ENCODE measurements around the gene TOPORS. TPM values are rescaled to one million over a fixed set of nuclear protein-coding genes. Genes with fewer than 3 reads are reported as not detected.

The TOPORS gene
- total and polyA plus RNA-seq, 2 donors (not counting 1 experiment from before 2014, with no cell fraction given), result 10.1 to 21.4 TPM

DNA sequence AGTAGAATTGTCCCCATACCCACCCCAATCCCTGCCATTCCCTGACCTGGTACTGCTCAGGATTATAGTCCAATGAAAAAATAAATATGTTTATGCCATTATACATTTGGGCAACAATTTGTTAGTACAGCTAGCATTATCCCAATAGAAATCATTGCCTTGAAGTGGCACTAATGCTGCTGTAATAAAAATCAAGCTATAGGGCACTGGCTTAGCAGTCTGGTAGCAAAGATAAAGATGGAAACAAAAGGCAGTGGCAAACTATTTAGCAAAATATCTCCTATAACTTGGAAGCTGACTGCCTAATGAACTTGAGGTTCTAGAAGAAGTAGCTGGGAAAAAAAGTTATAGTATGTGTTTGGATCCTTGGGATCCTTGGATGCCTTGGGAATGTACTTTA, 2.2 kb upstream of the TOPORS start:
- DNase-seq (no peak), ATAC-seq (ENCODE audit: low read depth) (no peak)
- Histone ChIP-seq H3K4me3 (ENCODE audit: control extremely low read depth in 1 of 5, extremely low read depth in 1 of 5, insufficient read depth in 1 of 5, low read depth in 2 of 5, low read length in 4 of 5) (no peak overlapping the region), H3K9me3 (ENCODE audit: control extremely low read depth in 1 of 3, control insufficient read depth in 2 of 3, insufficient read depth in 1 of 3, low read length in 2 of 3) (no peaks in the 10 kb centered on the region), H3K4me1 (ENCODE audit: control insufficient read depth in 2 of 2, insufficient read depth in 2 of 2, low read length in 2 of 2) (peaks cover 18% of the 10 kb centered on the region in 2 donors), H3K36me3 (replicated peaks in 1 of 2; ENCODE audit: control extremely low read depth in 1 of 2, control insufficient read depth in 1 of 2, extremely low read depth in 1 of 2, insufficient read depth in 2 of 2, low read length in 1 of 2) (peaks cover 0 to 7% of the 10 kb centered on the region in 2 experiments), H4K20me1 (ENCODE audit: control insufficient read depth, insufficient read depth, low read length, poor library complexity, severe bottlenecking) (peaks cover 10% of the 10 kb centered on the region), H3K9ac (ENCODE audit: low read length) (no peak overlapping the region), H3K27ac (ENCODE audit: low read length in 2 of 2) (peak overlapping the region in 1 of 2 donors; percentile 37), H3K4me2 (replicated peaks; ENCODE audit: low read depth, low read length, poor library complexity, severe bottlenecking) (no peak overlapping the region), H2AFZ (ENCODE audit: insufficient read depth, low read depth, low read length, poor library complexity, severe bottlenecking) (no peak overlapping the region), H3K79me2 (ENCODE audit: control insufficient read depth, insufficient read depth, low read length) (peaks cover 49% of the 10 kb centered on the region), H3K27me3 (replicated peaks in 1 of 4; ENCODE audit: control extremely low read depth in 1 of 4, control insufficient read depth in 3 of 4, insufficient read depth in 4 of 4, low read length in 3 of 4) (no peaks in the 10 kb centered on the region)
- intact Hi-C loops (cut with micrococcal nuclease), result loop anchor here (10.0 kb wide), 2 partner anchors 710 to 740 kb away; partner anchors contain the start of genes BAG1, CHMP5 and NFX1
- TF ChIP-seq, protein P1, sequence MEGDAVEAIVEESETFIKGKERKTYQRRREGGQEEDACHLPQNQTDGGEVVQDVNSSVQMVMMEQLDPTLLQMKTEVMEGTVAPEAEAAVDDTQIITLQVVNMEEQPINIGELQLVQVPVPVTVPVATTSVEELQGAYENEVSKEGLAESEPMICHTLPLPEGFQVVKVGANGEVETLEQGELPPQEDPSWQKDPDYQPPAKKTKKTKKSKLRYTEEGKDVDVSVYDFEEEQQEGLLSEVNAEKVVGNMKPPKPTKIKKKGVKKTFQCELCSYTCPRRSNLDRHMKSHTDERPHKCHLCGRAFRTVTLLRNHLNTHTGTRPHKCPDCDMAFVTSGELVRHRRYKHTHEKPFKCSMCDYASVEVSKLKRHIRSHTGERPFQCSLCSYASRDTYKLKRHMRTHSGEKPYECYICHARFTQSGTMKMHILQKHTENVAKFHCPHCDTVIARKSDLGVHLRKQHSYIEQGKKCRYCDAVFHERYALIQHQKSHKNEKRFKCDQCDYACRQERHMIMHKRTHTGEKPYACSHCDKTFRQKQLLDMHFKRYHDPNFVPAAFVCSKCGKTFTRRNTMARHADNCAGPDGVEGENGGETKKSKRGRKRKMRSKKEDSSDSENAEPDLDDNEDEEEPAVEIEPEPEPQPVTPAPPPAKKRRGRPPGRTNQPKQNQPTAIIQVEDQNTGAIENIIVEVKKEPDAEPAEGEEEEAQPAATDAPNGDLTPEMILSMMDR (IDR thresholded peaks at IDR 0.05), result no peak
- no peak for TF ChIP-seq EZH2 (IDR thresholded peaks at IDR 0.05; ENCODE audit: borderline replicate concordance, insufficient read depth, low read depth, low read length, poor library complexity, severe bottlenecking)
- H3K4me3 Mint-ChIP-seq, result no peak overlapping the region
- ChIA-PET CTCF (interaction anchor here (0.9 to 1.6 kb wide), 4 partner anchors 13 to 175 kb away, joined by 3 to 7 read pairs (median 3); partner anchors contain the start of gene NDUFB6), POLR2A (no interaction called here)
- peaks cover 36% of the 10 kb centered on the region for H3K4me1 Mint-ChIP-seq
- no peaks in the 10 kb centered on the region for H3K27me3 Mint-ChIP-seq
- no peak overlapping the region for H3K27ac Mint-ChIP-seq
- no peaks in the 10 kb centered on the region for H3K9me3 Mint-ChIP-seq (ENCODE audit: insufficient read depth)

DNA sequence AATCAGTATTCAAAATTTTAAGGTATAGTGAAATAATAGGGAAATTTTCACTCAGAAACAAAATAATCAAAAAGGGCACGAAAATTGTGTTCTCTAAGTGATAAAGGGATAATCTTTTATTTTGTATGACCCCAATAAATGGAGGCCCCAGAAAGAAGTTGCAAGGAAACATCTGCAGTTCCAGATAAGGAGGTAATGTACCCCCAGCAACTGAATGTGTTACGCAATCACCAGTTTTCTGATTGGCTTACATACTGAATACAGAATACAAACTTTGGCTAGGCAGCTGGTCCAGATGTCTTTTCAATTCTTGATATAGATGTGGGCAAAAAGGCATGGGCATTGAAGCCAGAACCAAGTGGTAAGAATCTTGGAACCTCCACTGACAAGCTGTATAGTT, 1.7 kb upstream of the TOPORS start:
- intact Hi-C loops (cut with micrococcal nuclease), result loop anchor here (10.0 kb wide), 2 partner anchors 711 to 741 kb away; partner anchors contain the start of genes BAG1, CHMP5 and NFX1
- POLR2A ChIA-PET, result no interaction called here

More for the DNA sequence above, 1.7 kb upstream of the TOPORS start:
- CTCF ChIA-PET, result interaction anchor here (0.9 to 1.6 kb wide), 4 partner anchors 12 to 175 kb away, joined by 3 to 7 read pairs (median 3); partner anchors contain the start of gene NDUFB6
- TF ChIP-seq EZH2 (IDR thresholded peaks at IDR 0.05; ENCODE audit: borderline replicate concordance, insufficient read depth, low read depth, low read length, poor library complexity, severe bottlenecking), result no peak
- TF ChIP-seq, protein P1 (IDR thresholded peaks at IDR 0.05), result no peak
- peaks cover 0 to 7% of the 10 kb centered on the region in 2 experiments for H3K36me3 ChIP-seq (replicated peaks in 1 of 2; ENCODE audit: control extremely low read depth in 1 of 2, control insufficient read depth in 1 of 2, extremely low read depth in 1 of 2, insufficient read depth in 2 of 2, low read length in 1 of 2)
- 100% methylated on average over 1 of the region's 2 CpGs for WGBS (ENCODE audit: insufficient coverage)
- no peak overlapping the region for H3K9ac ChIP-seq (ENCODE audit: low read length)
- H3K79me2 ChIP-seq (ENCODE audit: control insufficient read depth, insufficient read depth, low read length), result peaks cover 49% of the 10 kb centered on the region
- no peak overlapping the region for H3K27ac Mint-ChIP-seq
- peaks cover 16 to 18% of the 10 kb centered on the region in 2 donors for H3K4me1 ChIP-seq (ENCODE audit: control insufficient read depth in 2 of 2, insufficient read depth in 2 of 2, low read length in 2 of 2)
- no peaks in the 10 kb centered on the region for H3K27me3 Mint-ChIP-seq
- peaks cover 10% of the 10 kb centered on the region for H4K20me1 ChIP-seq (ENCODE audit: control insufficient read depth, insufficient read depth, low read length, poor library complexity, severe bottlenecking)
- no peak for ATAC-seq (ENCODE audit: low read depth)
- no peak overlapping the region for H2AFZ ChIP-seq (ENCODE audit: insufficient read depth, low read depth, low read length, poor library complexity, severe bottlenecking)
- no peaks in the 10 kb centered on the region for H3K27me3 ChIP-seq (replicated peaks in 1 of 4; ENCODE audit: control extremely low read depth in 1 of 4, control insufficient read depth in 3 of 4, insufficient read depth in 4 of 4, low read length in 3 of 4)
- H3K4me3 Mint-ChIP-seq, result peak overlapping the region; percentile 2
- H3K9me3 ChIP-seq (ENCODE audit: control extremely low read depth in 1 of 3, control insufficient read depth in 2 of 3, insufficient read depth in 1 of 3, low read length in 2 of 3), result no peaks in the 10 kb centered on the region
- H3K9me3 Mint-ChIP-seq (ENCODE audit: insufficient read depth), result no peaks in the 10 kb centered on the region
- no peak overlapping the region for H3K4me2 ChIP-seq (replicated peaks; ENCODE audit: low read depth, low read length, poor library complexity, severe bottlenecking)
- H3K4me3 ChIP-seq (ENCODE audit: control extremely low read depth in 1 of 5, extremely low read depth in 1 of 5, insufficient read depth in 1 of 5, low read depth in 2 of 5, low read length in 4 of 5), result no peak overlapping the region
- no peak for DNase-seq
- peak overlapping the region in 1 of 2 donors; percentile 27 for H3K27ac ChIP-seq (ENCODE audit: low read length in 2 of 2)
- H3K4me1 Mint-ChIP-seq, result peaks cover 36% of the 10 kb centered on the region

Measured in B cell (primary cell).